Skeletal muscle tissue (tissue), 4 donors: ENCODE results near the gene KMT2B. TPM values are rescaled to one million over a fixed set of nuclear protein-coding genes. Genes with fewer than 3 reads are reported as not detected.

Source experiments
- H3K27ac ChIP-seq: one replicate; pipeline ENCODE4 v1.7.0; 2013; ENCODE audit warnings: mild to moderate bottlenecking, low read depth, low read length, inconsistent platforms
- H3K27me3 ChIP-seq, 3 donors: one replicate each; pipeline ENCODE4 v1.7.0; 2013; ENCODE audit warnings: low read length in 3 of 3; ENCODE audit not compliant: control insufficient read depth in 3 of 3, insufficient read depth in 3 of 3
- H3K36me3 ChIP-seq, 3 donors: one replicate each; pipeline ENCODE4 v1.7.0; 2013; ENCODE audit warnings: low read length in 3 of 3; ENCODE audit not compliant: control insufficient read depth in 3 of 3, insufficient read depth in 3 of 3
- H3K4me1 ChIP-seq, 3 donors: one replicate each; pipeline ENCODE4 v1.7.0; 2013; ENCODE audit warnings: low read length in 3 of 3, mild to moderate bottlenecking in 3 of 3; ENCODE audit not compliant: control insufficient read depth in 3 of 3, insufficient read depth in 3 of 3
- H3K4me3 ChIP-seq, 3 donors: one replicate each; pipeline ENCODE4 v1.7.0; 2013; ENCODE audit warnings: low read length in 3 of 3
- H3K9ac ChIP-seq, 3 donors: one replicate each; pipeline ENCODE4 v1.7.0; 2013; ENCODE audit warnings: low read length in 3 of 3, mild to moderate bottlenecking in 3 of 3, moderate library complexity in 2 of 3, low read depth in 1 of 3
- H3K9me3 ChIP-seq, 3 donors: one replicate each; pipeline ENCODE4 v1.7.0; 2013; ENCODE audit warnings: low read length in 3 of 3; ENCODE audit not compliant: control insufficient read depth in 3 of 3
- total RNA-seq: library from RNA; depleted of rRNA; stranded (reverse); fragments of >200 nt; gene quantifications from one replicate; pipeline ENCODE4 v1.2.3, GENCODE V29; 2014
- donor health status: Osteomylitis.

Gene KMT2B
- total RNA-seq, 1 donor from 2014 or later: 5.7 TPM

DNA sequence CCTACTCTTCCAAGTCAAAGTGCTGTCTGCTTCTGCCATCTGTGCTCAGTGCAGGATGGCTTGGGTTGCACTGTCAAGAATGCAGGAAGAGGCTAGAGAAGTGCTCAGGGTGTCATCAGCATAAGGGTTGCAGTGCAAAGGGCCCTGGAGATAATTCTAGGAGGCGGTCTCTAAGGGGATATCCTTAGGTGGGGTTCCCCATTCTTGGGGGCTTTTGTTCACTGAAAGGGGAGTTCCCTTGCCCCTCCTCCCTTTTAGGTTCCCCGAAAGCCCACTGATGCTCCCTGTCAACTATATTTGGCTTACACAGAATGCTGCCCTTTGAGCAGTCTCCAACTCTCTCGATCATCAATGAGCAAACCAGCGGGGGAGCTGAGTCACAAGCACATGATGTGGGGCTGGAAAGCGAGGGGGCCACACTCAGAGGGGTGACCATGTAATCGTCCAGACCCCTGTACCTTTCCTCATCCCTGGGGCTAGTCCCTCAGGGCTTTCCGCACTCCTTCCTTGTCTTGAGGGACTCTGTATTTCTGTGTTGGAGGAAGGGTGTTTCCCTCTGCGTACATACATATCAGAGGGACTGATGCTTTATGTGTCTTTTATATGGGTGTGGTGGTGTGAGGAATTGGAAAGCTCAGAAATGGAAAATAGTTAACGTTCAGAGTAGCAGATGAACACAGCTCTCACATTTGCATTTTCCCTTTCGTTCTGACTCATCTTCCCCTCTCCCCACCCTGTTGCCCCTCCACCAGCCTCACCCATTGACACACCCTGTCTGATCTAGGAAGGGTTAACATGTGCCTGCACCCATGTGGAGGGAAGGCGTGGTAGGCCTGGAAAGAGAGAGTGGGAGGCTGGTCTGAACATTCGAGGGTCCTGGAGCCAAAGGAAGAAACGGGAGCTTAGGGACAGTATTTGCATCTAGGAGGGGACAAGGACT lies 6.7 kb upstream of the KMT2B start:
- peaks cover 0 to 11% (median 0%) of the 10 kb centered on the region in 3 donors for H3K27me3 ChIP-seq
- H3K27ac ChIP-seq: no peak overlapping the region
- H3K36me3 ChIP-seq: no peaks in the 10 kb centered on the region

DNA sequence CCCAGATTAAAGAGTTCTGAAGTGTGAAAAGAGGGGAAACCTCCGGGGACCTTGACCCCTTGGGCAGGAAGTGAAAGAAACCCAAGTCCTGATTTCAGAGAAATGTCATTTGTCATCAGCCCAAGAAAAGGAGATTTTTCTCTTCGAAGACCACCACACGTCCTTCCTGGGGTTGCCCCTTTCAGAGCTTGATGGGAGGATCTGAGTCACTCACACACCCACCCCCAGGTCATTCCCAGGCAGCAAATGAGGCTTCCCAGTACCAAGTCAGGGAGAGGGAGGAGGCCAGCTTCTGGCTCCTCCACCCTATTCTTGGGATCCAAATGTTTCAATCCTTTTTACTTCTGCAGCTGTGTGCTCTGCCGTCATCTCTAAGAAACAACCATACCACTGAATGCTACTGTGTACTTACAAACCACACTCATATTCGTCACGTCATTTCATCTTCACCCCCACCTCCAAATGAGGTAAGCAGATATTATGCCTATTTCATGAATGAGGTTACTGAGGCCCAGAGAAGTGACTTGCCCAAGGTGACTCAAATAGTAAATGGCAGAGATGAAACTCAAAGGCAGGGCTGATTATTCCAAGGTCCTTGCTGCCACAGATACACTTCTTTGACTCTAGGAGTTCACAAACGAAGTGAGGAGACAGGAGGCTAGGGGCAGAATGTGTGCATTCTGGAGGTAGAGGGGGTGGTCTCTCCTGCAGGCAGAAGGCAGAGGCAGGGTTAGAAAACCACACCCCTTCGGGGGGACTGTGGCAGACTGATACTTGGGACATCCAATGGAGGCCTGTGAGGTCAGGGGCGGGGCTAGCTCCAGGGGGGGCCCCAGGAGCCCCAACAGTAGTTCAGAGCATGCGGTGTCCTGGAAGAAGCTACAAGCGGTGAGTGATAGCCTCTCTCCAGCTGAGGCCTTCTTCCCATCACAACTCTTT lies 5.0 kb upstream of the KMT2B start:
- Histone ChIP-seq H3K9me3 (no peaks in the 10 kb centered on the region), H3K4me3 (no peak overlapping the region), H3K36me3 (no peaks in the 10 kb centered on the region), H3K27ac (no peak overlapping the region), H3K4me1 (peaks cover 13 to 20% (median 13%) of the 10 kb centered on the region in 3 donors), H3K9ac (no peak overlapping the region), H3K27me3 (peaks cover 0 to 11% (median 0%) of the 10 kb centered on the region in 3 donors)

More for the DNA sequence above, 6.7 kb upstream of the KMT2B start:
- Histone ChIP-seq H3K4me1 (peaks cover 8 to 14% (median 9%) of the 10 kb centered on the region in 3 donors), H3K9me3 (no peaks in the 10 kb centered on the region), H3K9ac (no peak overlapping the region), H3K4me3 (no peak overlapping the region)

DNA sequence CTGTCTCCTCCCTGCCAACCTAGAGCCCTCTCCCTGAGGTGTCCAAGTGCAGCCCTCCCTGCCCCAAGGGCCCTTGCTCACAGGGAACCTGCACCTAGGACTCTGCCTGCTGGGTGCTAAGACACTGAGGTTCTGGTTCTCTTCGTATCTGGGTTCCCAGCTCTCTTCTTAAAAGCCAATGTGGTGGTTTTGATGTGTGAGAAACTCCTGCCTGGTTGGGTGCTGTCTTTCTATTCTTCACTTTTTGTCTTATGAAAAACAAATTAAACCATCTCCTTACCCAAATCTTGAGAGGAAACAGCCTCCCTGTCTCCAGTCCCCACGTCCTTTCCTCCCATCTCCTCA lies 4.3 kb upstream of the KMT2B start:
- no peak overlapping the region for H3K4me3 ChIP-seq

DNA sequence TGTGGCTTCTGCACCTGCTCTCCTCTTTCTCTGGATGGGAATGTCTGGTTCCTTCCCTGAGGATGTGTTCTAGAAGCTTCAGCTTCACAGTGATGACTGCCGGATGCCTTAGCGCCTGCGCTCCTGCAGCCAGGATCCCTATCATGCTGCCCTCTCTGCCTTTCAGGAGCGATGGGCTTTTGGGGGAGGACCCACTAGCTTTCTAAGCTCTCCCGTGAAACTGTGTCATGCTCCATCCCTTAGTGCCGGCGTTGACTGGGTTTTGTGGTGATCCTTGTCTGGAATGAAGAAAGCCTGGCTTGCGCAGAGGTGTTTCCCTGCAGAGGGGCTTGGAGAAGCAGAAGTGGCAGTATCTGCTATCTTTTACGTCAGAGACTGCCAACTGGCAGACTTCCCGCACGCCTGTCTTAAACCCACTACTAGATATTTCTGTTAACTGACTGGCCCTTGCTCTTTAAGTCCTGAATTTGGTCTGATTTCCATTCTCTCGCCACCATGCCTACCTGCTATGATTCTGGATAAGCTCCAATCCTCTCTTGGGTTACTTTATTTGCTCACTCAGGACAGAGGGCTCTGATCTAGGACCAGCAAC lies 3.8 kb upstream of the KMT2B start:
- H3K4me1 ChIP-seq: peaks cover 19 to 27% (median 19%) of the 10 kb centered on the region in 3 donors
- no peak overlapping the region for H3K9ac ChIP-seq
- no peaks in the 10 kb centered on the region for H3K9me3 ChIP-seq
- H3K4me3 ChIP-seq: no peak overlapping the region
- H3K27ac ChIP-seq: no peak overlapping the region
- no peaks in the 10 kb centered on the region for H3K36me3 ChIP-seq
- H3K27me3 ChIP-seq: peaks cover 0 to 6% (median 0%) of the 10 kb centered on the region in 3 donors

More for the DNA sequence above, 4.3 kb upstream of the KMT2B start:
- H3K27ac ChIP-seq: no peak overlapping the region
- peaks cover 0 to 6% (median 0%) of the 10 kb centered on the region in 3 donors for H3K27me3 ChIP-seq
- H3K9me3 ChIP-seq: no peaks in the 10 kb centered on the region
- H3K4me1 ChIP-seq: peaks cover 14 to 22% (median 14%) of the 10 kb centered on the region in 3 donors
- H3K9ac ChIP-seq: no peak overlapping the region
- H3K36me3 ChIP-seq: no peaks in the 10 kb centered on the region

DNA sequence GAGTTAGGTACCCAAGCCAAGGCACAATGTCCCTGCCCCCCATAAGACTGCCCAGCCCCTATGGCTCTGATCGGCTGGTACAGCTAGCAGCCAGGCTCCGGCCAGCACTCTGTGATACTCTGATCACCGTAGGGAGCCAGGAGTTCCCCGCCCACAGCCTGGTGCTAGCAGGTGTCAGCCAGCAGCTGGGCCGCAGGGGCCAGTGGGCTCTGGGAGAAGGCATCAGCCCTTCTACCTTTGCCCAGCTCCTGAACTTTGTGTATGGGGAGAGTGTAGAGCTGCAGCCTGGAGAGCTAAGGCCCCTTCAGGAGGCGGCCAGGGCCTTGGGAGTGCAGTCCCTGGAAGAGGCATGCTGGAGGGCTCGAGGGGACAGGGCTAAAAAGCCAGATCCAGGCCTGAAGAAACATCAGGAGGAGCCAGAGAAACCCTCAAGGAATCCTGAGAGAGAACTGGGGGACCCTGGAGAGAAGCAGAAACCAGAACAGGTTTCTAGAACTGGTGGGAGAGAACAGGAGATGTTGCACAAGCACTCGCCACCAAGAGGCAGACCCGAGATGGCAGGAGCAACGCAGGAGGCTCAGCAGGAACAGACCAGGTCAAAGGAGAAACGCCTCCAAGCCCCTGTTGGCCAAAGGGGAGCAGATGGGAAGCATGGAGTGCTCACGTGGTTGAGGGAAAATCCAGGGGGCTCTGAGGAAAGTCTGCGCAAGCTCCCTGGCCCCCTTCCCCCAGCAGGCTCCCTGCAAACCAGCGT lies 3.0 kb upstream of the KMT2B start:
- H3K9ac ChIP-seq: no peak overlapping the region
- H3K4me1 ChIP-seq: peaks cover 26 to 34% (median 26%) of the 10 kb centered on the region in 3 donors
- peaks cover 0 to 5% (median under 1%) of the 10 kb centered on the region in 3 donors for H3K36me3 ChIP-seq
- H3K27ac ChIP-seq: no peak overlapping the region
- peaks cover 0 to 3% (median 0%) of the 10 kb centered on the region in 3 donors for H3K27me3 ChIP-seq
- no peaks in the 10 kb centered on the region for H3K9me3 ChIP-seq
- H3K4me3 ChIP-seq: peak overlapping the region in 1 of 3 donors; percentile 93

DNA sequence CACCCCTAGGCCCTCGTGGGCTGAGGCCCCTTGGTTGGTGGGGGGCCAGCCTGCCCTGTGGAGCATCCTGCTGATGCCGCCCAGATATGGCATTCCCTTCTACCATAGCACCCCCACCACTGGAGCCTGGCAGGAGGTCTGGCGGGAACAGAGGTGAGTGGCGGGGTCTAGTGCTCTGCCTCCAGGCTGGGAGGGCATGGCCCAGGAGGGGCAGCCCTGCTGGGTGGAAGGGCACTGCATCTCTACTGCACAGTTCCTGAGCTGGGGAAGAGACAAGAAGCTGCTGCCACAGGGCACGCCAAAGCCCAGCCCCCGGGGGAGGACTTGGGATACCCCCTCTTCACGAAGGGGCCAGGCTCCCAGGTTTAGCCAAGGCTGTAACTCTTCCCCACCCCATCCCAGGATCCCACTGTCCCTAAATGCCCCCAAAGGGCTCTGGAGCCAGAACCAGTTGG lies 2.4 kb upstream of the KMT2B start:
- Histone ChIP-seq H3K4me3 (peak overlapping the region in 1 of 3 donors; percentile 93), H3K4me1 (peaks cover 26 to 34% (median 26%) of the 10 kb centered on the region in 3 donors), H3K27ac (peak overlapping the region; percentile 72), H3K9ac (peak overlapping the region; percentile 80 to 92 (median 83)), H3K9me3 (no peaks in the 10 kb centered on the region), H3K27me3 (peaks cover 0 to 3% (median 0%) of the 10 kb centered on the region in 3 donors), H3K36me3 (peaks cover 4 to 10% (median 5%) of the 10 kb centered on the region in 3 donors)

DNA sequence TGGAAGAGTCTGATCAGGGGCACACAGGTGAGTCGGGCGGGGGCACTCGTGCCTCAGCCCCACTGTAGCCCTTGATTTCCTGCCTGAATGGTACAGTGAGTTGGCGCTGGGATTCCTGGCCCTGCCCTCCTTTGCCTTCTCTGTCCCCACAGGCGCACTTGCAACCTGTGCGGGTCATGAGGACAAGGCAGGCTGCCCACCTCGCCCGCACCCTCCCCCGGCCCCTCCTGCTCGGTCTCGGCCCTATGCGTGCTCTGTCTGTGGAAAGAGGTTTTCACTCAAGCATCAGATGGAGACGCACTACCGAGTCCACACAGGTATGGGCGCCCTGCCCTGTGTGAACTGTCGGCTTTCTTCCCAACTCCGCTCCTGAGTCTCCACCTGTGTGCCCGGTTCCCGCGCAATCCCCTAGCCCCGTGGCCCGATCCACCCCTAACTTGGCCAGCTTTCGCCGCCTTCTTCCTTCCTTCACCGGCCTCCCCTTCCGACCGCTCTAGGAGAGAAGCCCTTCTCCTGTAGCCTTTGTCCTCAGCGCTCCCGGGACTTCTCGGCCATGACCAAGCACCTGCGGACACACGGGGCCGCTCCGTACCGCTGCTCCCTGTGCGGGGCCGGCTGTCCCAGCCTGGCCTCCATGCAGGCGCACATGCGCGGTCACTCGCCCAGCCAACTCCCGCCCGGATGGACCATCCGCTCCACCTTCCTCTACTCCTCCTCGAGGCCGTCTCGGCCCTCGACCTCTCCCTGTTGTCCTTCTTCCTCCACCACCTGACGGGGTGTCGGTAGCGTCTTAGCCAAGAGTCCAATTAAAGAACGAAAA lies 1.6 kb upstream of the KMT2B start:
- H3K9me3 ChIP-seq: no peaks in the 10 kb centered on the region
- H3K36me3 ChIP-seq: peaks cover 4 to 11% (median 6%) of the 10 kb centered on the region in 3 donors
- no peaks in the 10 kb centered on the region for H3K27me3 ChIP-seq
- peak overlapping the region; percentile 72 for H3K27ac ChIP-seq
- peak overlapping the region; percentile 80 to 92 (median 83) for H3K9ac ChIP-seq
- peaks cover 26 to 34% (median 26%) of the 10 kb centered on the region in 3 donors for H3K4me1 ChIP-seq
- peak overlapping the region; percentile 82 to 95 (median 93) for H3K4me3 ChIP-seq

DNA sequence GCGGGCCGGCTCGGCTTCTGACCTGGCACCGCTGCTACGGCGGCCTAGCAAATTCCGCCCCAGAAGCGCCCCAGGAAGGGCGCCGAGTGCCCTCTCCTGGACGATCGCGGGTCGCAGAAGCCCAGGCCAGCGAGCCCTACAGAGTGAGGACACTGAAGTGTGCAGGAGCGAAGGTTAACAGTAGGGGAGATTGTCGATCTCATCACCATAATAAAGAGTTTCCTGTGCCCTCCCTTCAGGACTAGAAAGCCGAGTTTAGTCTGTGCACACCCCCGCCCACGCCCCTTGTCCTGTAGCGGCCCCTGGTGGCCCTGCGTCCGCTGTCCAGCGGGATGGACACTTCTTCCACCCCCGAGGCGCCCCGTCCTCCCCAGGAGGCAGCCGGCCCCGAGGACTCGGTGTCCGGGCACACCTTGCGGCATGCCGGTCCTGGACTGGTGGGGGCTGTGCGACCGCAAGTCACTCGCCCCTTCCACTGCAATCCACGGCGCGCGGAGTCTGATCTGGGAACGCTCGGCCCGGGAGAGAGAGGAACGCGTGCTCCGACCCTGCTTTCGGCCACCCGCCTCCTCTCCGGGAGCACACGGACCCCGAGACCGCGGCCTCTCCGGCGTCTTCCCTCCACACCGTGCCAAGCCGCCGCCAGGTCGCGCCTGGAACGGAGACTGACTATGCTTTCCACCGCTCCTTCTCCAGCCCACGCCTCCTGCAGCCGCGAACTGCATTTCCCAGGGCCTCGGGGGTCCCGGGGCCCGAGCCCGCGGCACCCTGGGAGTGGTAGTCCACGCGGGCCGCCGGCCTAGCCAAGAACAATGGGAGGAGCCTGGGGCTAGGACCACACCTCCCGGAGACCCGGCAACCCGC lies 770 bp upstream of the KMT2B start:
- Histone ChIP-seq H3K9me3 (no peaks in the 10 kb centered on the region), H3K9ac (peak overlapping the region; percentile 80 to 92 (median 83)), H3K4me3 (peak overlapping the region; percentile 82 to 95 (median 93)), H3K36me3 (peaks cover 10 to 16% (median 12%) of the 10 kb centered on the region in 3 donors), H3K27ac (peak overlapping the region; percentile 72), H3K27me3 (no peaks in the 10 kb centered on the region), H3K4me1 (peaks cover 26 to 39% (median 26%) of the 10 kb centered on the region in 3 donors)
